Mesenchymal stem cell (in vitro differentiated cells and primary cell): ENCODE measurements around the gene LLCFC1.

ENCODE experiments used
- DNase-seq: peaks from one replicate; pipeline ENCODE4 v3.0.0-alpha.2; 2013
- H2AFZ ChIP-seq: one replicate; pipeline ENCODE4 v1.6.1; 2013; ENCODE audit warnings: low read depth, mild to moderate bottlenecking, control low read depth, inconsistent platforms, low read length, moderate library complexity
- H2AK5ac ChIP-seq: 2 replicates; pipeline ENCODE4 v1.6.1; 2013; ENCODE audit warnings: low read length, moderate library complexity, mild to moderate bottlenecking, inconsistent platforms; ENCODE audit not compliant: severe bottlenecking
- H2BK120ac ChIP-seq: one replicate; pipeline ENCODE4 v1.6.1; 2013; ENCODE audit warnings: low read depth, mild to moderate bottlenecking, inconsistent platforms, low read length, moderate library complexity
- H2BK12ac ChIP-seq, 2 experiments: one replicate each; pipeline ENCODE4 v1.6.1; 2013; ENCODE audit warnings: inconsistent platforms in 2 of 2, low read length in 2 of 2, mild to moderate bottlenecking in 2 of 2, moderate library complexity in 2 of 2, control low read depth in 1 of 2
- H2BK15ac ChIP-seq: one replicate; pipeline ENCODE4 v1.6.1; 2013; ENCODE audit warnings: mild to moderate bottlenecking, low read depth, inconsistent platforms; ENCODE audit not compliant: poor library complexity, severe bottlenecking
- H2BK5ac ChIP-seq: 2 replicates; pipeline ENCODE4 v1.6.1; 2013; ENCODE audit warnings: low read depth, mild to moderate bottlenecking, low read length, control low read depth, inconsistent platforms; ENCODE audit not compliant: poor library complexity, severe bottlenecking
- H3K14ac ChIP-seq, 2 experiments: one replicate each; pipeline ENCODE4 v1.6.1; 2013; ENCODE audit warnings: inconsistent platforms in 2 of 2, low read length in 2 of 2, control low read depth in 1 of 2, mild to moderate bottlenecking in 1 of 2, moderate library complexity in 1 of 2
- H3K18ac ChIP-seq, 2 experiments: one replicate each; pipeline ENCODE4 v1.6.1; 2013; ENCODE audit warnings: inconsistent platforms in 2 of 2, low read length in 2 of 2, control low read depth in 1 of 2, low read depth in 1 of 2, mild to moderate bottlenecking in 1 of 2
- H3K23ac ChIP-seq, 2 experiments: one replicate each; pipeline ENCODE4 v1.6.1; 2013; ENCODE audit warnings: inconsistent platforms in 2 of 2, low read length in 2 of 2, mild to moderate bottlenecking in 2 of 2, moderate library complexity in 2 of 2, control low read depth in 1 of 2
- H3K27ac ChIP-seq: 2 replicates; pipeline ENCODE4 v1.5.1; 2013; ENCODE audit warnings: mild to moderate bottlenecking, moderate library complexity, low read length, control low read depth, inconsistent platforms; ENCODE audit not compliant: poor library complexity, severe bottlenecking
- H3K27me3 ChIP-seq, 2 experiments: 2 replicates each; pipeline versions ENCODE4 v1.6.1 to v1.7.0; 2013; ENCODE audit warnings: low read length in 2 of 2, mild to moderate bottlenecking in 2 of 2, moderate library complexity in 2 of 2, control low read depth in 1 of 2, inconsistent platforms in 1 of 2; ENCODE audit not compliant: control insufficient read depth in 1 of 2, insufficient read depth in 1 of 2
- H3K36me3 ChIP-seq, 2 experiments: 2 replicates each; pipeline versions ENCODE4 v1.6.1 to v1.7.0; 2013; ENCODE audit warnings: low read length in 2 of 2, control low read depth in 1 of 2, inconsistent platforms in 1 of 2, low read depth in 1 of 2, mild to moderate bottlenecking in 1 of 2; ENCODE audit not compliant: insufficient read depth in 2 of 2, control insufficient read depth in 1 of 2
- H3K4ac ChIP-seq, 2 experiments: one replicate each; pipeline ENCODE4 v1.6.1; 2013; ENCODE audit warnings: inconsistent platforms in 2 of 2, low read length in 2 of 2, mild to moderate bottlenecking in 2 of 2, moderate library complexity in 2 of 2, control low read depth in 1 of 2, low read depth in 1 of 2
- H3K4me1 ChIP-seq: 2 replicates; pipeline ENCODE4 v1.6.1; 2013; ENCODE audit warnings: low read depth, low read length, control low read depth; ENCODE audit not compliant: control insufficient read depth, insufficient read depth
- H3K4me2 ChIP-seq: 2 replicates; pipeline ENCODE4 v1.6.1; 2013; ENCODE audit warnings: low read length, mild to moderate bottlenecking, inconsistent platforms; ENCODE audit not compliant: poor library complexity, severe bottlenecking
- H3K4me3 ChIP-seq, 2 experiments: 2 replicates each; pipeline versions ENCODE4 v1.5.1 to v1.7.0; 2013; ENCODE audit warnings: low read length in 2 of 2, mild to moderate bottlenecking in 2 of 2, control low read depth in 1 of 2, low read depth in 1 of 2; ENCODE audit not compliant: insufficient read depth in 1 of 2
- H3K79me1 ChIP-seq: replicated peaks from 2 replicates; pipeline ENCODE4 v1.6.1; 2013; ENCODE audit warnings: mild to moderate bottlenecking, control low read depth, low read length, inconsistent platforms; ENCODE audit not compliant: poor library complexity, severe bottlenecking
- H3K9ac ChIP-seq: 2 replicates; pipeline ENCODE4 v1.7.0; 2013; ENCODE audit warnings: mild to moderate bottlenecking, low read length, moderate library complexity
- H3K9me3 ChIP-seq: 2 replicates; pipeline ENCODE4 v1.7.0; 2013; ENCODE audit warnings: mild to moderate bottlenecking, low read length; ENCODE audit not compliant: control insufficient read depth
- H4K8ac ChIP-seq: one replicate; pipeline ENCODE4 v1.6.1; 2013; ENCODE audit warnings: inconsistent platforms, mild to moderate bottlenecking, low read length, moderate library complexity
- H4K91ac ChIP-seq: one replicate; pipeline ENCODE4 v1.6.1; 2013; ENCODE audit warnings: mild to moderate bottlenecking, low read length, inconsistent platforms
- WGBS: methylation state at CpG from one replicate; pipeline ENCODE4 v1.1.7; 2013; ENCODE audit warnings: mixed read lengths; 5-methylcytosine and 5-hydroxymethylcytosine counted together

The LLCFC1 gene

GRCh38 chr7:142930126-142930730 is 9.1 kb upstream of the LLCFC1 start:
- Histone ChIP-seq H3K79me1 (no peaks in the 10 kb centered on the region), H3K14ac (no peak overlapping the region), H3K18ac (no peak overlapping the region), H4K8ac (no peak overlapping the region), H3K4ac (no peak overlapping the region), H3K36me3 (no peaks in the 10 kb centered on the region), H2AK5ac (no peak overlapping the region), H3K23ac (no peak overlapping the region), H3K27me3 (peaks cover 0 to 16% of the 10 kb centered on the region in 2 experiments), H2BK120ac (no peak overlapping the region), H3K4me2 (no peak overlapping the region), H3K9ac (no peak overlapping the region), H4K91ac (no peak overlapping the region), H3K27ac (no peak overlapping the region), H3K4me3 (no peak overlapping the region), H3K9me3 (no peaks in the 10 kb centered on the region), H2BK15ac (no peak overlapping the region), H2AFZ (no peak overlapping the region), H2BK5ac (no peak overlapping the region), H3K4me1 (no peaks in the 10 kb centered on the region), H2BK12ac (no peak overlapping the region)
- WGBS: 70% methylated on average over 10 of the region's 11 CpGs
- DNase-seq: no peak

- H2BK15ac ChIP-seq: no peak overlapping the region
- H3K4ac ChIP-seq: no peak overlapping the region
- no peak overlapping the region for H2BK5ac ChIP-seq
- no peaks in the 10 kb centered on the region for H3K79me1 ChIP-seq
- peaks cover 0 to 16% of the 10 kb centered on the region in 2 experiments for H3K27me3 ChIP-seq
- no peak overlapping the region for H4K8ac ChIP-seq
- no peak overlapping the region for H2AK5ac ChIP-seq
- H3K4me1 ChIP-seq: no peaks in the 10 kb centered on the region
- H2AFZ ChIP-seq: no peak overlapping the region
- no peak overlapping the region for H3K14ac ChIP-seq
- H4K91ac ChIP-seq: no peak overlapping the region
- WGBS: 46% methylated on average over 5 of the region's 5 CpGs
- H3K4me3 ChIP-seq: no peak overlapping the region
- DNase-seq: no peak
- no peak overlapping the region for H3K18ac ChIP-seq
- no peak overlapping the region for H3K23ac ChIP-seq
- H3K9ac ChIP-seq: no peak overlapping the region
- no peak overlapping the region for H2BK12ac ChIP-seq
- H2BK120ac ChIP-seq: no peak overlapping the region
- H3K27ac ChIP-seq: no peak overlapping the region
- no peak overlapping the region for H3K4me2 ChIP-seq
- H3K9me3 ChIP-seq: no peaks in the 10 kb centered on the region
- H3K36me3 ChIP-seq: no peaks in the 10 kb centered on the region
Measured at GRCh38 chr7:142932386-142933091, 6.7 kb upstream of the LLCFC1 start.

DNA sequence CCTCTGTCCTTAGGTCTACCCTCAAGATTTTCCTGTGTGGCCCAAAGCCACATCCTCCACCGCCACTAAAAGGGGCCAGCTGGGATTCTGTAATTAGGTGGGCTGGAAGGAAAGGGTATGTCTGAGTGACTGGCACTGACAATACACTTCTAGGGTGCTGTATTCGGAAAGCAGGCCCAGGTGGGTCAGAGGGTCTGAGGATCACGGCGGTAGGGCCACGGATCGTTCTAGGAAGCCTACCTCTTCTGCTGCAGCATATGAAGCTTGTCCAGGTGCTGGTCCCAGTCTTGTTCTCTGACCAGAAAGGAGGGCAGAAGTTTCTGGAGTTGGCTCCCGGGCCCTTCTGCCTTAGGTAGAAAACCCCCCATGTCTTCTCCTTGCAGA is 6.2 kb upstream of the LLCFC1 start:
- Histone ChIP-seq H2BK12ac (no peak overlapping the region), H2BK15ac (no peak overlapping the region), H4K91ac (no peak overlapping the region), H3K14ac (no peak overlapping the region), H3K36me3 (no peaks in the 10 kb centered on the region), H3K9ac (no peak overlapping the region), H3K23ac (no peak overlapping the region), H3K79me1 (no peaks in the 10 kb centered on the region), H2BK5ac (no peak overlapping the region), H4K8ac (no peak overlapping the region), H3K4me3 (no peak overlapping the region), H3K27ac (no peak overlapping the region), H3K9me3 (no peaks in the 10 kb centered on the region), H3K27me3 (peaks cover 0 to 16% of the 10 kb centered on the region in 2 experiments), H3K4me1 (no peaks in the 10 kb centered on the region), H3K4me2 (no peak overlapping the region), H3K18ac (no peak overlapping the region), H2AK5ac (no peak overlapping the region), H2BK120ac (no peak overlapping the region), H3K4ac (no peak overlapping the region), H2AFZ (no peak overlapping the region)
- no peak for DNase-seq
- 84% methylated on average over 7 of the region's 7 CpGs for WGBS

GRCh38 chr7:142933624-142934023 is 5.7 kb upstream of the LLCFC1 start, which contains the start of gene TRPV5:
TRPV5 (minus strand) TSS chr7:142933746; CDS start chr7:142933459, 287 bp downstream.
- H2BK15ac ChIP-seq: no peak within 1 kb of the TSS
- 81% methylated on average over 4 of the region's 4 CpGs for WGBS
- no peaks in the 10 kb centered on the region for H3K79me1 ChIP-seq
- no peak within 1 kb of the TSS for H3K27ac ChIP-seq
- DNase-seq: no peak
- H3K18ac ChIP-seq: no peak within 1 kb of the TSS
- H2AFZ ChIP-seq: no peak within 1 kb of the TSS
- H3K9ac ChIP-seq: no peak within 1 kb of the TSS
- H3K36me3 ChIP-seq: no peaks in the 10 kb centered on the region
- H3K9me3 ChIP-seq: no peaks in the 10 kb centered on the region
- H3K4me3 ChIP-seq: no peak within 1 kb of the TSS
- H2BK5ac ChIP-seq: no peak within 1 kb of the TSS
- H2BK120ac ChIP-seq: no peak within 1 kb of the TSS
- H4K91ac ChIP-seq: no peak within 1 kb of the TSS
- no peak within 1 kb of the TSS for H3K4ac ChIP-seq
- H4K8ac ChIP-seq: no peak within 1 kb of the TSS
- no peak within 1 kb of the TSS for H3K14ac ChIP-seq
- no peak within 1 kb of the TSS for H2AK5ac ChIP-seq
- H3K27me3 ChIP-seq: peaks cover 0 to 16% of the 10 kb centered on the region in 2 experiments
- no peak within 1 kb of the TSS for H3K23ac ChIP-seq
- no peak within 1 kb of the TSS for H3K4me2 ChIP-seq
- H3K4me1 ChIP-seq: no peaks in the 10 kb centered on the region
- H2BK12ac ChIP-seq: no peak within 1 kb of the TSS
